ENCODE data around the gene ELF1.

The ELF1 gene

DNA sequence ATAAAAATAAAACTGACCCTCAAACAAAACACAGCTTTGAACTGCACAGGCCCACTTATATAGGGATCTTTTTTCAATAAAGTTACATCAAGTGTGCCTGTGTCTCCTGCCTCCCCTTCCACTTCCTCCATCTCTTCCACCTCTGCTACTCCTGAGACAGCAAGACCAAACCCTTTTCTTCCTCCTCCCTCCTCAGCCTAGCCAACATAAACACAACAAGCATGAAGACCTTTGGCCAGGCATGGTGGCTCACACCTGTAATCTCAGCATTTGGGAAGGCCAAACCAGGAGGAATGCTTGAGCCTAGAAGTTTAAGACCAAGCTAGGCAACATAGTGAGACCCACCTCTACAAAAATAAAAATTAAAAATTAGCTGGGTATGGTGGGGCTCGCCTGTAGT lies 72.6 kb downstream of the ELF1 start:
- Histone ChIP-seq H2AFZ (ENCODE audit: low read length) (no peak overlapping the region), H3K36me3 (replicated peaks; ENCODE audit: insufficient read depth, low read length) (peaks cover 4% of the 10 kb centered on the region; the same call in 1 of the 2 replicates), H3K4me3 (ENCODE audit: low read length) (no peak overlapping the region), H3K9me3 (replicated peaks; ENCODE audit: insufficient read depth, low read length) (no peaks in the 10 kb centered on the region), H3K27ac (ENCODE audit: low read length) (no peak overlapping the region), H3K79me2 (ENCODE audit: low read length) (peaks cover 12% of the 10 kb centered on the region), H3K9me2 (replicated peaks; ENCODE audit: insufficient read depth, low read length) (no peaks in the 10 kb centered on the region), H3K27me3 (replicated peaks; ENCODE audit: insufficient read depth, low read length) (no peaks in the 10 kb centered on the region), H3F3A (ENCODE audit: insufficient read depth, low read length) (no peaks in the 10 kb centered on the region), H4K20me1 (ENCODE audit: insufficient read depth, low read length) (no peaks in the 10 kb centered on the region), H3K9ac (ENCODE audit: low read length) (no peak overlapping the region), H3K4me1 (ENCODE audit: low read length) (no peaks in the 10 kb centered on the region), H3K4me2 (ENCODE audit: low read depth, low read length) (no peak overlapping the region)
- no peak for TF ChIP-seq EZH2phosphoT487 (IDR thresholded peaks at IDR 0.05; ENCODE audit: low read length)
- TF ChIP-seq, protein P1, sequence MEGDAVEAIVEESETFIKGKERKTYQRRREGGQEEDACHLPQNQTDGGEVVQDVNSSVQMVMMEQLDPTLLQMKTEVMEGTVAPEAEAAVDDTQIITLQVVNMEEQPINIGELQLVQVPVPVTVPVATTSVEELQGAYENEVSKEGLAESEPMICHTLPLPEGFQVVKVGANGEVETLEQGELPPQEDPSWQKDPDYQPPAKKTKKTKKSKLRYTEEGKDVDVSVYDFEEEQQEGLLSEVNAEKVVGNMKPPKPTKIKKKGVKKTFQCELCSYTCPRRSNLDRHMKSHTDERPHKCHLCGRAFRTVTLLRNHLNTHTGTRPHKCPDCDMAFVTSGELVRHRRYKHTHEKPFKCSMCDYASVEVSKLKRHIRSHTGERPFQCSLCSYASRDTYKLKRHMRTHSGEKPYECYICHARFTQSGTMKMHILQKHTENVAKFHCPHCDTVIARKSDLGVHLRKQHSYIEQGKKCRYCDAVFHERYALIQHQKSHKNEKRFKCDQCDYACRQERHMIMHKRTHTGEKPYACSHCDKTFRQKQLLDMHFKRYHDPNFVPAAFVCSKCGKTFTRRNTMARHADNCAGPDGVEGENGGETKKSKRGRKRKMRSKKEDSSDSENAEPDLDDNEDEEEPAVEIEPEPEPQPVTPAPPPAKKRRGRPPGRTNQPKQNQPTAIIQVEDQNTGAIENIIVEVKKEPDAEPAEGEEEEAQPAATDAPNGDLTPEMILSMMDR (IDR thresholded peaks at IDR 0.05; ENCODE audit: low read length): no peak
- no peak for TF ChIP-seq EZH2 (optimal IDR thresholded peaks at IDR 0.05; ENCODE audit: low read depth, low read length)
- DNase-seq: no peak

DNA sequence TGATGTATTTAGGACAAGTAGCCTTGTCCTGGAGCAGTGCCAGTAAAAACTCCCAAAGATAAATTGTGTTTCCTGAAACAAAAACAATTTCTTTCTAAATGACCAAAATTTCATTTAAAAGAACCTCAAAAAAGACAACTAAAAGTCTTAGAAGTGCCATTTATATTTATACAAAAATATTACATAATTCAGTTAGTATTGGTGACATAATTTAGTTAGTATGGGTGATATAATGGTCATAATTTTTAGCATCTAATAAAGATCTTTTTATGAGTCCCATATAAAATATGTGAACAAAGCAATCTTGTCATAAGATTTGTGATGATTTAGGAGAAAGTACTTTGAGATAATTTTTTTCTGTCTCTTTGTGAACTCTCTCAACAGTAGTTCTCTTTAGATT lies 76.0 kb downstream of the ELF1 start:
- Histone ChIP-seq H3K4me3 (ENCODE audit: low read length) (no peak overlapping the region), H3K9me2 (replicated peaks; ENCODE audit: insufficient read depth, low read length) (no peaks in the 10 kb centered on the region), H3K9me3 (replicated peaks; ENCODE audit: insufficient read depth, low read length) (no peaks in the 10 kb centered on the region), H3K4me2 (ENCODE audit: low read depth, low read length) (no peak overlapping the region), H2AFZ (ENCODE audit: low read length) (no peak overlapping the region), H3K4me1 (ENCODE audit: low read length) (no peaks in the 10 kb centered on the region), H3K9ac (ENCODE audit: low read length) (no peak overlapping the region), H3K27me3 (replicated peaks; ENCODE audit: insufficient read depth, low read length) (no peaks in the 10 kb centered on the region), H3K27ac (ENCODE audit: low read length) (no peak overlapping the region), H4K20me1 (ENCODE audit: insufficient read depth, low read length) (no peaks in the 10 kb centered on the region), H3F3A (ENCODE audit: insufficient read depth, low read length) (no peaks in the 10 kb centered on the region), H3K36me3 (replicated peaks; ENCODE audit: insufficient read depth, low read length) (no peaks in the 10 kb centered on the region; the same call in 1 of the 2 replicates), H3K79me2 (ENCODE audit: low read length) (peaks cover 26% of the 10 kb centered on the region)
- no peak for DNase-seq
- TF ChIP-seq EZH2phosphoT487 (IDR thresholded peaks at IDR 0.05; ENCODE audit: low read length): no peak
- TF ChIP-seq EZH2 (optimal IDR thresholded peaks at IDR 0.05; ENCODE audit: low read depth, low read length): no peak
- TF ChIP-seq, protein P1 (IDR thresholded peaks at IDR 0.05; ENCODE audit: low read length): no peak

DNA sequence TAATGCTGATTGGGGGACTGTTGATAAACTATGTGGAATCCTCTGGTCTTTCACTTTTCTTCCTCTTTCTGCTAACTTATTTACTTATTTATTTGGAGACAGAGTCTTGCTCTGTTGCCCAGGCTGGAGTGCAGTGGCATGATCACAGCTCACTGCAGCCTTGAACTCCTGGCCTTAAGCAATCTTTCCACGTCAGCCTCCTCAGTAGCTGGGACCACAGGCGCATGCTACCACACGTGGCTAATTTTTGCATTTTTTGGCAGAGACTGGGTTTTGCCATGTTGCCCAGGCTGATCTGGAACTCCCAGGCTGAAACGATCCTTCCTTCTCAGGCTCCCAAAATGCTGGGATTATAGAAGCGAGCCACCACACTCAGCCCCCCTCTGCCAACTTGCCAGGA lies 77.5 kb downstream of the ELF1 start:
- no peak overlapping the region for H3K4me3 ChIP-seq (ENCODE audit: low read length)
- H2AFZ ChIP-seq (ENCODE audit: low read length): no peak overlapping the region
- H3K4me1 ChIP-seq (ENCODE audit: low read length): no peaks in the 10 kb centered on the region
- H3K9me2 ChIP-seq (replicated peaks; ENCODE audit: insufficient read depth, low read length): no peaks in the 10 kb centered on the region
- peaks cover 27% of the 10 kb centered on the region for H3K79me2 ChIP-seq (ENCODE audit: low read length)
- TF ChIP-seq EZH2 (optimal IDR thresholded peaks at IDR 0.05; ENCODE audit: low read depth, low read length) (no peak), EZH2phosphoT487 (IDR thresholded peaks at IDR 0.05; ENCODE audit: low read length) (no peak)
- TF ChIP-seq, protein P1 (IDR thresholded peaks at IDR 0.05; ENCODE audit: low read length): no peak
- no peak for DNase-seq
- H4K20me1 ChIP-seq (ENCODE audit: insufficient read depth, low read length): no peaks in the 10 kb centered on the region
- no peaks in the 10 kb centered on the region for H3F3A ChIP-seq (ENCODE audit: insufficient read depth, low read length)
- H3K9ac ChIP-seq (ENCODE audit: low read length): no peak overlapping the region
- H3K36me3 ChIP-seq (replicated peaks; ENCODE audit: insufficient read depth, low read length): no peaks in the 10 kb centered on the region; the same call in 1 of the 2 replicates
- H3K27me3 ChIP-seq (replicated peaks; ENCODE audit: insufficient read depth, low read length): no peaks in the 10 kb centered on the region
- no peak overlapping the region for H3K4me2 ChIP-seq (ENCODE audit: low read depth, low read length)
- H3K9me3 ChIP-seq (replicated peaks; ENCODE audit: insufficient read depth, low read length): no peaks in the 10 kb centered on the region
- H3K27ac ChIP-seq (ENCODE audit: low read length): no peak overlapping the region

Measured in MM.1S (cell line).